Suprapubic skin (tissue), 3 donors: ENCODE results near the gene GREB1L.

ENCODE experiments used
- EP300 ChIP-seq: sonication (generic); formaldehyde crosslinking; IDR thresholded peaks from one replicate; pipeline ENCODE4 v1.6.1; 2017; ENCODE audit warnings: antibody characterized with exemption
- POLR2A ChIP-seq, 2 donors: fragments of 450-650 bp; IDR thresholded peaks; one replicate each; pipeline ENCODE4 v1.6.1; 2017; ENCODE audit warnings: antibody characterized with exemption in 2 of 2, mild to moderate bottlenecking in 2 of 2, moderate library complexity in 2 of 2
- TF ChIP-seq, protein P1 (sequence below), 2 donors: fragments of 200-600 bp in 1 of 2; fragments of 450-650 bp in 1 of 2; sonication (generic) in 1 of 2; IDR thresholded peaks; one replicate each; pipeline ENCODE4 v1.5.1; 2016 to 2019; ENCODE audit warnings: antibody characterized with exemption in 2 of 2, mild to moderate bottlenecking in 1 of 2, moderate library complexity in 1 of 2

DNA sequence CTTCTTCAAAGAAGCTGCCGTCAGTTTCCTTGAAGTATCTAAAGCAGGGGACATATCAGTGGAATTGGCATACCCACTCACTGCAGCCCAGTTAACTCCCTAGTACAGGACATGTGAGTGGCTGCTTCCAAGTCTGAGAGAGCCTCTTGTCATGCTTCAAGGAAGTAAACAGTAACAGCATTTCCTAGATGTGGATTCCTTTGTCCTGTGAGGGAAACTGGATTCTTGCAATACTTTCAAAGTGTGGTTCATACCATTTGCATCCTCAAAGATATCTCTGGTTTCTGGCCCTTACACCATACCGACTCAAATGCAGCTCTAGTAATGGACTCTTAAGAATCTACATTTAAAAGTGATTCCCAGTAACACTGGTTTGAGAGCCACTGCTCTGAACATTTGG is 271.3 kb downstream of the GREB1L start:
- no peak for TF ChIP-seq POLR2A (IDR thresholded peaks at IDR 0.05)
- TF ChIP-seq, protein P1, sequence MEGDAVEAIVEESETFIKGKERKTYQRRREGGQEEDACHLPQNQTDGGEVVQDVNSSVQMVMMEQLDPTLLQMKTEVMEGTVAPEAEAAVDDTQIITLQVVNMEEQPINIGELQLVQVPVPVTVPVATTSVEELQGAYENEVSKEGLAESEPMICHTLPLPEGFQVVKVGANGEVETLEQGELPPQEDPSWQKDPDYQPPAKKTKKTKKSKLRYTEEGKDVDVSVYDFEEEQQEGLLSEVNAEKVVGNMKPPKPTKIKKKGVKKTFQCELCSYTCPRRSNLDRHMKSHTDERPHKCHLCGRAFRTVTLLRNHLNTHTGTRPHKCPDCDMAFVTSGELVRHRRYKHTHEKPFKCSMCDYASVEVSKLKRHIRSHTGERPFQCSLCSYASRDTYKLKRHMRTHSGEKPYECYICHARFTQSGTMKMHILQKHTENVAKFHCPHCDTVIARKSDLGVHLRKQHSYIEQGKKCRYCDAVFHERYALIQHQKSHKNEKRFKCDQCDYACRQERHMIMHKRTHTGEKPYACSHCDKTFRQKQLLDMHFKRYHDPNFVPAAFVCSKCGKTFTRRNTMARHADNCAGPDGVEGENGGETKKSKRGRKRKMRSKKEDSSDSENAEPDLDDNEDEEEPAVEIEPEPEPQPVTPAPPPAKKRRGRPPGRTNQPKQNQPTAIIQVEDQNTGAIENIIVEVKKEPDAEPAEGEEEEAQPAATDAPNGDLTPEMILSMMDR (IDR thresholded peaks at IDR 0.05): no peak
- TF ChIP-seq EP300: no peak
